ENCODE measurements around the gene PPIP5K1. TPM values are rescaled to one million over a fixed set of nuclear protein-coding genes. Genes with fewer than 3 reads are reported as not detected.

The PPIP5K1 gene
- total and polyA plus RNA-seq, 2 of the 4 experiments (the other 2 are of a cell fraction): 12.7 to 14.2 TPM

GRCh38 chr15:43516801-43517353, 73.1 kb downstream of the PPIP5K1 start:
- Histone ChIP-seq H3K14ac (replicated peaks; ENCODE audit: low read depth, low read length) (peak overlapping the region; percentile 90), H2BK120ac (ENCODE audit: low read depth, low read length) (peak overlapping the region; percentile 95), H3K9ac (ENCODE audit: low read depth, low read length) (peak overlapping the region; percentile 44), H3K27me3 (ENCODE audit: control insufficient read depth, insufficient read depth, low read length) (no peaks in the 10 kb centered on the region), H3K9me1 (ENCODE audit: insufficient read depth, low read length) (peaks cover 31% of the 10 kb centered on the region), H2AK5ac (ENCODE audit: low read depth, low read length) (peak overlapping the region; percentile 65; the same call in 1 of the 2 replicates), H2AK9ac (replicated peaks; ENCODE audit: low read depth, low read length, poor library complexity) (peak overlapping the region; percentile 96), H4K8ac (ENCODE audit: low read depth in 2 of 2, low read length in 2 of 2) (peak overlapping the region; percentile 51 to 87; a peak in 3 of 4 replicates), H3K4me1 (ENCODE audit: control insufficient read depth, insufficient read depth, low read length) (peaks cover 20% of the 10 kb centered on the region), H3K79me1 (ENCODE audit: low read depth in 1 of 2, low read length in 2 of 2) (peaks cover 27 to 62% of the 10 kb centered on the region in 2 experiments), H2BK5ac (ENCODE audit: low read depth, low read length, poor library complexity, severe bottlenecking) (peak overlapping the region; percentile 85), H2AFZ (replicated peaks; ENCODE audit: low read length, poor library complexity) (peak overlapping the region; percentile 92), H3K9me3 (ENCODE audit: control insufficient read depth, insufficient read depth, low read length) (no peaks in the 10 kb centered on the region), H2BK15ac (ENCODE audit: low read depth, low read length) (peak overlapping the region; percentile 91; the same call in 2 of the 3 replicates), H4K5ac (ENCODE audit: low read depth, low read length) (peak overlapping the region; percentile 47), H3K4me2 (ENCODE audit: low read depth, low read length) (peak overlapping the region; percentile 77), H3K4me3 (ENCODE audit: insufficient read depth, low read depth, low read length) (peak overlapping the region; percentile 79), H3K36me3 (ENCODE audit: control insufficient read depth, insufficient read depth, low read length) (peaks cover 14% of the 10 kb centered on the region), H4K91ac (ENCODE audit: insufficient read depth, low read depth, low read length) (peak overlapping the region; percentile 87), H2BK20ac (ENCODE audit: low read depth, low read length) (peak overlapping the region; percentile 94), H3K18ac (ENCODE audit: low read depth, low read length) (peak overlapping the region; percentile 58), H3K27ac (ENCODE audit: insufficient read depth, low read length) (peak overlapping the region; percentile 76), H3K4ac (ENCODE audit: low read depth, low read length) (peak overlapping the region; percentile 91), H3K56ac (ENCODE audit: extremely low read depth, insufficient read depth, low read length) (peak overlapping the region; percentile 77; the same call in 1 of the 2 replicates), H3K23ac (ENCODE audit: low read depth, low read length) (peak overlapping the region; percentile 93), H4K20me1 (ENCODE audit: insufficient read depth, low read length) (peaks cover 25% of the 10 kb centered on the region)
- ChIA-PET CTCF (interaction anchor here (1.5 kb wide), 1 partner anchor 76 kb away, joined by 5 read pairs; no protein-coding TSS in a partner anchor), POLR2A (ENCODE audit: unreplicated experiment) (no interaction called here)
- TF ChIP-seq CEBPB (IDR thresholded peaks at IDR 0.05; ENCODE audit: low read depth, low read length) (no peak), MAZ (IDR thresholded peaks at IDR 0.05; ENCODE audit: borderline replicate concordance, low read depth, low read length) (no peak), BHLHE40 (IDR thresholded peaks at IDR 0.05; ENCODE audit: low read depth, low read length) (no peak), MXI1 (IDR thresholded peaks at IDR 0.05; ENCODE audit: borderline replicate concordance, low read depth, low read length) (peak; percentile 61; the same call in 1 of the 2 replicates), FOS (IDR thresholded peaks at IDR 0.05; ENCODE audit: low read depth, low read length) (no peak), MAFK (IDR thresholded peaks at IDR 0.05; ENCODE audit: low read depth, low read length) (no peak), SMC3 (IDR thresholded peaks at IDR 0.05; ENCODE audit: low read depth, low read length) (no peak), RAD21 (IDR thresholded peaks at IDR 0.05; ENCODE audit: low read length) (no peak), POLR2A (IDR thresholded peaks at IDR 0.05; ENCODE audit: low read depth, low read length) (peak; percentile 7; the same call in 1 of the 2 replicates)
- TF ChIP-seq, protein P1, sequence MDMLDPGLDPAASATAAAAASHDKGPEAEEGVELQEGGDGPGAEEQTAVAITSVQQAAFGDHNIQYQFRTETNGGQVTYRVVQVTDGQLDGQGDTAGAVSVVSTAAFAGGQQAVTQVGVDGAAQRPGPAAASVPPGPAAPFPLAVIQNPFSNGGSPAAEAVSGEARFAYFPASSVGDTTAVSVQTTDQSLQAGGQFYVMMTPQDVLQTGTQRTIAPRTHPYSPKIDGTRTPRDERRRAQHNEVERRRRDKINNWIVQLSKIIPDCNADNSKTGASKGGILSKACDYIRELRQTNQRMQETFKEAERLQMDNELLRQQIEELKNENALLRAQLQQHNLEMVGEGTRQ (IDR thresholded peaks at IDR 0.05; ENCODE audit: low read depth, low read length): peak; percentile 9; the same call in 1 of the 2 replicates
- TF ChIP-seq, protein P2, sequence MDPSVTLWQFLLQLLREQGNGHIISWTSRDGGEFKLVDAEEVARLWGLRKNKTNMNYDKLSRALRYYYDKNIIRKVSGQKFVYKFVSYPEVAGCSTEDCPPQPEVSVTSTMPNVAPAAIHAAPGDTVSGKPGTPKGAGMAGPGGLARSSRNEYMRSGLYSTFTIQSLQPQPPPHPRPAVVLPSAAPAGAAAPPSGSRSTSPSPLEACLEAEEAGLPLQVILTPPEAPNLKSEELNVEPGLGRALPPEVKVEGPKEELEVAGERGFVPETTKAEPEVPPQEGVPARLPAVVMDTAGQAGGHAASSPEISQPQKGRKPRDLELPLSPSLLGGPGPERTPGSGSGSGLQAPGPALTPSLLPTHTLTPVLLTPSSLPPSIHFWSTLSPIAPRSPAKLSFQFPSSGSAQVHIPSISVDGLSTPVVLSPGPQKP (IDR thresholded peaks at IDR 0.05; ENCODE audit: borderline replicate concordance, low read depth, low read length): no peak
- in situ Hi-C loops (cut with MboI; ENCODE audit: low sequenced_read_pairs): no loop called here
- ATAC-seq (ENCODE audit: low read depth): peak; percentile 48
- dilution Hi-C loops (cut with HindIII; ENCODE audit: low sequenced_read_pairs, unreplicated experiment): no loop called here
- intact Hi-C loops (cut with micrococcal nuclease): loop anchor here (2.0 to 10.0 kb wide), 2 partner anchors 24 to 258 kb away; partner anchors contain the start of genes ELL3 and TP53BP1
- BruUV-seq (replicated peaks): no TSS peak
- DNase-seq: peak; percentile 68
- WGBS, 2 experiments (ENCODE audit: extremely low coverage in 2 of 2, insufficient read length in 1 of 2): no CpG with 5 or more reads among the region's 4 CpGs
